ENCODE data around the gene PCYOX1L. TPM values are rescaled to one million over a fixed set of nuclear protein-coding genes. Genes with fewer than 3 reads are reported as not detected.
A peak's percentile ranks its signal among the peaks of the same experiment; 100 is the strongest.

The PCYOX1L gene
- total RNA-seq, 1 experiment from 2014 or later: 8.3 TPM

DNA sequence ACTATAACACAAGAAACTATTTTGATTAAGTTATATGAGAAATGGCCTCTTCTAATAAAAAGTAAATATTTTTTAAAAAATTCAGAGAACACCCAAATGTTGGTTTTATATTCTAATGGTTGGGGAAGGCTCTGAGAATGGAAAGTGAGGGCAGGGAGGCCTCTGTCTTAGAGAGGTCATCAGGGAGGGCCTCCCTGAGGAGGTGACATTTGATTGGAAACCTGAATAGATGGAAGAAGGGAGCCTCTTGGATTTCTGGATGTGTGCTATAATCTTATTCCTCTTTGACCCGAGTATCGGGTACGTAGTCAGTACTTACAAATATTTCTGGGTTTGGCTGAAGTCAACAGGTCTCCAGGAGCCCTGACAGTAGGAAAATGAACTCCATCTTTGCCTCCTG is 38.7 kb upstream of the PCYOX1L start:
- H3K79me2 ChIP-seq (ENCODE audit: low read depth): no peaks in the 10 kb centered on the region
- ChIA-PET CTCF (interaction anchor here (0.5 kb wide), 1 partner anchor 83 kb away, joined by 8 read pairs; no protein-coding TSS in a partner anchor), POLR2A (ENCODE audit: unreplicated experiment) (no interaction called here)
- H3K27ac ChIP-seq: no peak overlapping the region
- intact Hi-C loops (cut with micrococcal nuclease; ENCODE audit: unreplicated experiment): no loop called here
- no peak overlapping the region for H3K4me2 ChIP-seq
- DNase-seq: no peak
- H3K9me2 ChIP-seq (ENCODE audit: insufficient read depth): no peaks in the 10 kb centered on the region
- H3K9me3 ChIP-seq (ENCODE audit: insufficient read depth, low read depth): no peaks in the 10 kb centered on the region
- H3F3A ChIP-seq (ENCODE audit: insufficient read depth, low read depth): 0 out of 2 replicates have a peak, but pooled peaks cover 3% of the 10 kb centered on the region
- H3K36me3 ChIP-seq (ENCODE audit: low read depth): no peaks in the 10 kb centered on the region
- H3K4me3 ChIP-seq: no peak overlapping the region
- H4K20me1 ChIP-seq (ENCODE audit: insufficient read depth): no peaks in the 10 kb centered on the region
- H3K4me1 ChIP-seq (replicated peaks; ENCODE audit: insufficient read depth): peaks cover 3% of the 10 kb centered on the region; the same call in 1 of the 2 replicates
- TF ChIP-seq EZH2 (IDR thresholded peaks at IDR 0.05; ENCODE audit: low read depth): no peak
- TF ChIP-seq, protein P1, sequence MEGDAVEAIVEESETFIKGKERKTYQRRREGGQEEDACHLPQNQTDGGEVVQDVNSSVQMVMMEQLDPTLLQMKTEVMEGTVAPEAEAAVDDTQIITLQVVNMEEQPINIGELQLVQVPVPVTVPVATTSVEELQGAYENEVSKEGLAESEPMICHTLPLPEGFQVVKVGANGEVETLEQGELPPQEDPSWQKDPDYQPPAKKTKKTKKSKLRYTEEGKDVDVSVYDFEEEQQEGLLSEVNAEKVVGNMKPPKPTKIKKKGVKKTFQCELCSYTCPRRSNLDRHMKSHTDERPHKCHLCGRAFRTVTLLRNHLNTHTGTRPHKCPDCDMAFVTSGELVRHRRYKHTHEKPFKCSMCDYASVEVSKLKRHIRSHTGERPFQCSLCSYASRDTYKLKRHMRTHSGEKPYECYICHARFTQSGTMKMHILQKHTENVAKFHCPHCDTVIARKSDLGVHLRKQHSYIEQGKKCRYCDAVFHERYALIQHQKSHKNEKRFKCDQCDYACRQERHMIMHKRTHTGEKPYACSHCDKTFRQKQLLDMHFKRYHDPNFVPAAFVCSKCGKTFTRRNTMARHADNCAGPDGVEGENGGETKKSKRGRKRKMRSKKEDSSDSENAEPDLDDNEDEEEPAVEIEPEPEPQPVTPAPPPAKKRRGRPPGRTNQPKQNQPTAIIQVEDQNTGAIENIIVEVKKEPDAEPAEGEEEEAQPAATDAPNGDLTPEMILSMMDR (conservative IDR thresholded peaks at IDR 0.05): no peak
- no peak overlapping the region for H2AFZ ChIP-seq
- BruUV-seq (replicated peaks): no TSS peak
- no peaks in the 10 kb centered on the region for H3K27me3 ChIP-seq (ENCODE audit: insufficient read depth, low read depth)

DNA sequence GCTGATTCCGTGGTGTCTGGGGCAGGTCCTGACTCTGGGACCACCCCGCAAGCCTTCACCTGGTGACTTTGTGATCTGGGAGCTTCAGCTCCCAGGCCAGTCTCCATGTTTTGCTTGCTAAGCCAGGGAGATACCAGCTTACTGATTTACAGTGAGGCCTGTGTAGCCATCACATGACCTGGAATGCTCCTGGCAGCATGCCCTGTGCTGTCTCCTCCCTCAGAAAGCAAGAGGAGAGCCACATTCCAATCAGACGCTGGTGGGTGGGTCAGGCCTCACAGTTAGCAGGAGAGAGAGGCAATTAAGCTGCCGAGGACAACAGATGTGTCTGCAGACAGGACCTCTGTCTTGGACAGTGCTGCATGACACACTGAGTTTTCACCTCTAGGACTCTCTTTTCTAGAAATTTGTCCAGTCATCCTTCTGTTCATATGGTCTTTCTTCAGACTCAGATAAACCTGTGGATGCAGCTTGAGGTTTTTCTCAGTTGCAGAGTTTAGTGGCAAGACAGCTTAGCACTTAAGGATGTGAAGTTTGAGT is 37.0 kb upstream of the PCYOX1L start:
- no peak overlapping the region for H3K4me3 ChIP-seq
- CTCF ChIA-PET: interaction anchor here (0.6 to 1.7 kb wide), 8 partner anchors 33 to 298 kb away, joined by 3 to 15 read pairs (median 4); partner anchors contain the start of gene PCYOX1L
- POLR2A ChIA-PET (ENCODE audit: unreplicated experiment): interaction anchor here (0.6 to 1.0 kb wide), 5 partner anchors 24 to 1308 kb away, joined by 3 to 5 read pairs (median 4); no protein-coding TSS in a partner anchor

DNA sequence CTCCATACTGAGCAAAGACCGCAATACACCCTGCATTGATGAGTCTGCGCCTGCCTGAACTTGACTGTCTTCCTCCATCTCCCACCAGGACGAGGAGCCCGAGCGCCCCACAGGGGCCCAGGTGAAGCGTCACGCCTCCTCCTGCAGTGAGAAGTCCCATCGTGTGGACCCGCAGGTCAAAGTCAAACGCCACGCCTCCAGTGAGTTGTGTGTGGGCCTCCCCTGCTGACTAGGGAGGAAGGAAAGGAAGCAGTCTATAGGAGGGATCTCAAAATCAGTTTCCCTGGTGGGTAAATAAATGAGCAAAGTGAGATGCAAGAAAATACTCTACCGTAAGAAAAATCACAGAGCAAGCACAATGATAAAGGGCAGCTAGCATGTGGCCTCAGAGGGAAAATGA is 35.3 kb upstream of the PCYOX1L start:
- no peaks in the 10 kb centered on the region for H3K27me3 ChIP-seq (ENCODE audit: insufficient read depth, low read depth)
- no peak overlapping the region for H3K27ac ChIP-seq
- H3K4me1 ChIP-seq (replicated peaks; ENCODE audit: insufficient read depth): peaks cover 3% of the 10 kb centered on the region; the same call in 1 of the 2 replicates
- H3K4me3 ChIP-seq: no peak overlapping the region
- no peaks in the 10 kb centered on the region for H3K36me3 ChIP-seq (ENCODE audit: low read depth)
- intact Hi-C loops (cut with micrococcal nuclease; ENCODE audit: unreplicated experiment): loop anchor here (5.0 kb wide), 1 partner anchor 35 kb away; the partner anchor contains the start of gene PCYOX1L
- no peak overlapping the region for H2AFZ ChIP-seq
- BruUV-seq (replicated peaks): no TSS peak
- DNase-seq: no peak
- TF ChIP-seq, protein P1 (conservative IDR thresholded peaks at IDR 0.05): no peak
- TF ChIP-seq EZH2 (IDR thresholded peaks at IDR 0.05; ENCODE audit: low read depth): no peak
- no peak overlapping the region for H3K4me2 ChIP-seq
- H4K20me1 ChIP-seq (ENCODE audit: insufficient read depth): no peaks in the 10 kb centered on the region
- CTCF ChIA-PET: interaction anchor here (0.8 kb wide), 1 partner anchor 22 kb away, joined by 3 read pairs; no protein-coding TSS in a partner anchor
- no peaks in the 10 kb centered on the region for H3K79me2 ChIP-seq (ENCODE audit: low read depth)
- no peaks in the 10 kb centered on the region for H3F3A ChIP-seq (ENCODE audit: insufficient read depth, low read depth)
- H3K9me2 ChIP-seq (ENCODE audit: insufficient read depth): no peaks in the 10 kb centered on the region
- no peaks in the 10 kb centered on the region for H3K9me3 ChIP-seq (ENCODE audit: insufficient read depth, low read depth)
- POLR2A ChIA-PET (ENCODE audit: unreplicated experiment): no interaction called here

More for the DNA sequence above, 37.0 kb upstream of the PCYOX1L start:
- no peaks in the 10 kb centered on the region for H3K36me3 ChIP-seq (ENCODE audit: low read depth)
- no peaks in the 10 kb centered on the region for H3K9me2 ChIP-seq (ENCODE audit: insufficient read depth)
- no peaks in the 10 kb centered on the region for H3F3A ChIP-seq (ENCODE audit: insufficient read depth, low read depth)
- H4K20me1 ChIP-seq (ENCODE audit: insufficient read depth): no peaks in the 10 kb centered on the region
- BruUV-seq (replicated peaks): no TSS peak
- H3K4me1 ChIP-seq (replicated peaks; ENCODE audit: insufficient read depth): peaks cover 3% of the 10 kb centered on the region; the same call in 1 of the 2 replicates
- H3K9me3 ChIP-seq (ENCODE audit: insufficient read depth, low read depth): no peaks in the 10 kb centered on the region
- DNase-seq: peak; percentile 62 to 90
- no peak overlapping the region for H3K27ac ChIP-seq
- H3K4me2 ChIP-seq: no peak overlapping the region
- no peaks in the 10 kb centered on the region for H3K79me2 ChIP-seq (ENCODE audit: low read depth)
- TF ChIP-seq EZH2 (IDR thresholded peaks at IDR 0.05; ENCODE audit: low read depth): no peak
- TF ChIP-seq, protein P1 (conservative IDR thresholded peaks at IDR 0.05): no peak
- intact Hi-C loops (cut with micrococcal nuclease; ENCODE audit: unreplicated experiment): loop anchor here (5.0 kb wide), 1 partner anchor 36 kb away; the partner anchor contains the start of gene PCYOX1L
- no peak overlapping the region for H2AFZ ChIP-seq
- H3K27me3 ChIP-seq (ENCODE audit: insufficient read depth, low read depth): no peaks in the 10 kb centered on the region

Measured in PC-9 (cell line).